Gastroesophageal sphincter (tissue), 3 donors: ENCODE data around the gene DES.

Experiments used
- CTCF ChIP-seq, 4 experiments: fragments of 200-600 bp in 2 of 4; fragments of 450-650 bp in 2 of 4; sonication (generic) in 1 of 4; IDR thresholded peaks; one replicate each; pipeline ENCODE4 v1.5.1; 2017 to 2019; ENCODE audit warnings: antibody characterized with exemption in 4 of 4, mild to moderate bottlenecking in 2 of 4, moderate library complexity in 2 of 4
- POLR2A ChIP-seq, 2 donors: fragments of 450-650 bp; IDR thresholded peaks; one replicate each; pipeline ENCODE4 v1.6.1; 2017; ENCODE audit warnings: antibody characterized with exemption in 2 of 2, mild to moderate bottlenecking in 2 of 2, moderate library complexity in 1 of 2

DNA sequence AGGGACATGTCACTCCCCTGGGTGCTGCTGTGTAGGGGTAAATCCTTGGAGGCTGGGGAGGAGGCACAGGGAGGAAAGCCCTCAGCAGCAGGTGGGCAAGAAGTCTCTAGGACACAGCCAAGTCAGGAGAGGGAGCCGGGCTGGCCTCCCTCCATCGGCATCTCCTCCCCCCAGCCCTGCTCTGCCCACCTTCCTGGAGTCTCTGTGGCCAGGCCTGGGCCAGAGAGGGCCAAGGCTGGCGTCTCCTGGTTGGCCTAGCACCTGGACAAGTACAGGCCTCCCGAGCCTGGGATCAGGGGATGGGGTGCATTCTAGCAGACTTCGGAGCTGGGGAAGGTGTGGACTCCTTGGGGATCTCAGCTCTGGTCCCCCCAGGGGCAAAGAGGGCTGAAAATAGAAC, 18.3 kb downstream of the DES start:
- TF ChIP-seq CTCF (IDR thresholded peaks at IDR 0.05) (no peak), POLR2A (IDR thresholded peaks at IDR 0.05) (no peak)
